Heart right ventricle (tissue), 16 donors: ENCODE data around the gene GIMAP6. TPM values are rescaled to one million over a fixed set of nuclear protein-coding genes. Genes with fewer than 3 reads are reported as not detected.
"Not testable (repeated sequence)": the region's sequence is repeated elsewhere in the genome, so short reads cannot be mapped to it uniquely, and the experiment has no call there.

ENCODE experiments used
- ATAC-seq, 8 donors: fragments of 200-7000 bp; cut with Tn5 transposase; one replicate each; pipeline ENCODE4 v1.9.1; 2020; ENCODE audit warnings: mild to moderate bottlenecking in 8 of 8, moderate library complexity in 8 of 8, moderate number of reproducible peaks in 1 of 8
- DNase-seq, 2 donors: peaks; one replicate each; pipeline ENCODE4 v3.0.0-alpha.2; 2020
- H3K27ac ChIP-seq, 10 donors: fragments of 200-600 bp; sonication (generic) in 2 of 10; one replicate each; pipeline versions ENCODE4 v1.5.0 to v1.8.0; 2020 to 2022; ENCODE audit warnings: mild to moderate bottlenecking in 3 of 10
- H3K27me3 ChIP-seq, 7 donors: fragments of 200-600 bp; one replicate each; pipeline ENCODE4 v1.8.0; 2021 to 2022; ENCODE audit warnings: mild to moderate bottlenecking in 2 of 7
- H3K36me3 ChIP-seq, 9 donors: fragments of 200-600 bp; sonication (generic) in 1 of 9; one replicate each; pipeline versions ENCODE4 v1.5.0 to v1.8.0; 2020 to 2022; ENCODE audit warnings: mild to moderate bottlenecking in 2 of 9
- H3K4me1 ChIP-seq, 9 donors: fragments of 200-600 bp; sonication (generic) in 1 of 9; one replicate each; pipeline versions ENCODE4 v1.5.0 to v1.8.0; 2020 to 2022; ENCODE audit warnings: mild to moderate bottlenecking in 4 of 9
- H3K4me3 ChIP-seq, 10 donors: fragments of 200-600 bp; sonication (generic) in 2 of 10; one replicate each; pipeline versions ENCODE4 v1.5.0 to v1.8.0; 2020 to 2022; ENCODE audit warnings: mild to moderate bottlenecking in 7 of 10, moderate library complexity in 2 of 10
- H3K9me3 ChIP-seq, 11 donors: fragments of 200-600 bp in 10 of 11; sonication (generic) in 2 of 11; one replicate each; pipeline versions ENCODE4 v1.5.0 to v1.8.0; 2013 to 2022; ENCODE audit warnings: mild to moderate bottlenecking in 2 of 11, control low read depth in 1 of 11, moderate library complexity in 1 of 11
- CTCF ChIP-seq, 9 donors: fragments of 200-600 bp; sonication (generic) in 2 of 9; IDR thresholded peaks; one replicate each; pipeline versions ENCODE4 v1.5.0 to v1.8.0; 2021 to 2022; ENCODE audit warnings: antibody characterized with exemption in 9 of 9, mild to moderate bottlenecking in 5 of 9, moderate library complexity in 1 of 9
- WGBS, 2 donors: extraction: QIAGEN DNeasy Blood & Tissue Kit; methylation state at CpG; one replicate each; pipeline ENCODE4 v1.1.7; 2013; ENCODE audit warnings: inconsistent platforms in 1 of 2; 5-methylcytosine and 5-hydroxymethylcytosine counted together
- intact Hi-C, 10 donors: fragments of 100-400 bp; cut with DNase I; formaldehyde crosslinking; loops; one replicate each; pipeline versions ENCODE4 v1.11.1 to v1.14.2; 2022
- polyA plus RNA-seq, 2 donors: library from polyadenylated mRNA; stranded (reverse); fragments of 200-250 nt; gene quantifications; one replicate each; pipeline ENCODE4 v1.2.3, GENCODE V29; 2013
- total RNA-seq, 10 donors: library from RNA; stranded (reverse); fragmentation: NEBNext Ultra II Directional in 3 of 10; extraction: Animal tissue kit (Norgen Biotek cat#: 25700) in 3 of 10; gene quantifications; one replicate each; pipeline versions ENCODE4 v1.2.1 to v1.2.4, GENCODE V29; 2021 to 2023
- donor health status: Arrhythmogenic right ventricular cardiomyopathy.
- donor health status: ischemic (EF 13 %, LVEDD 7.1; RV severe dilation, severe dysfunction).
- donor health status: healthy with polysubstance abuse.
- donor health status: DM: no; HTN: yes; CAD: no.
- donor health status: DM: no; HTN: no; CAD: no.
- donor health status: ischemic (EF 25% LVEDD 6.9; RV normal size, moderate dysfunction).
- donor health status: ischemic (EF 25% LVEDD 5.7; RV mildly dilated, moderate dysfunction).
- donor health status: healthy.
- donor health status: DM: yes; HTN: yes; CAD: no.
- donor health status: Ischemic cardiomyopathy.
- donor health status: ischemic (EF 35%, LVEDD 5.7; RV mildly dilated, moderate dysfunction).
- donor health status: nonischemic (EF 11% LVEDD 7.7; RV severe dilation, severe dysfunction).
- donor health status: DM: yes; HTN: yes; CAD: no.
- donor health status: PGD.
- donor health status: ischemic (EF 29% LVEDD 5.4; RV normal size, mild dysfunction).
- donor health status: nonischemic (EF 23%, LVEDD 6.1; RV moderate dilation, normal function).

GIMAP6 gene
- total and polyA plus RNA-seq, 12 donors = 13.7 to 42.9 (median 24.5) TPM

GRCh38 chr7:150610233-150610632 is 22.0 kb downstream of the GIMAP6 start:
- H3K36me3 ChIP-seq = no peaks in the 10 kb centered on the region
- intact Hi-C loops = no loop called here
- peak overlapping the region in 3 of 10 donors; percentile 50 to 77 (median 70) for H3K27ac ChIP-seq
- WGBS, 2 donors = 83 to 89% methylated on average over 1 of the region's 1 CpG
- no peak overlapping the region for H3K4me3 ChIP-seq
- ATAC-seq = no peak
- no peaks in the 10 kb centered on the region for H3K27me3 ChIP-seq
- no peak for DNase-seq
- no peaks in the 10 kb centered on the region for H3K9me3 ChIP-seq
- no peak for TF ChIP-seq CTCF (IDR thresholded peaks at IDR 0.05)
- H3K4me1 ChIP-seq = peaks cover 0 to 13% (median 0%) of the 10 kb centered on the region in 9 donors

- intact Hi-C loops, H3K36me3 ChIP-seq, H3K27me3 ChIP-seq, DNase-seq, H3K4me3 ChIP-seq: not testable (repeated sequence)
- Histone ChIP-seq H3K4me1 (peaks cover 0 to 19% (median 0%) of the 10 kb centered on the region in 9 donors), H3K9me3 (peaks cover 0 to 18% (median 0%) of the 10 kb centered on the region in 11 donors), H3K27ac (peak overlapping the region in 8 of 10 donors; percentile 6 to 82 (median 62))
- WGBS, 2 donors = 64 to 72% methylated on average over 2 of the region's 2 CpGs
- peak in 6 of 8 donors; percentile 33 to 97 (median 82) for ATAC-seq
Measured at GRCh38 chr7:150603600-150603999, 28.6 kb downstream of the GIMAP6 start.

- ATAC-seq (no peak), DNase-seq (no peak)
- H3K27me3 ChIP-seq = no peaks in the 10 kb centered on the region
- intact Hi-C loops = no loop called here
- peaks cover 0 to 17% (median 0%) of the 10 kb centered on the region in 9 donors for H3K4me1 ChIP-seq
- peaks cover 0 to 42% (median 4%) of the 10 kb centered on the region in 11 donors for H3K9me3 ChIP-seq
- peak overlapping the region in 9 of 10 donors; percentile 10 to 76 (median 32) for H3K27ac ChIP-seq
- H3K36me3 ChIP-seq = no peaks in the 10 kb centered on the region
- H3K4me3 ChIP-seq = no peak overlapping the region
- WGBS, 2 donors = 56 to 74% methylated on average over 2 of the region's 2 CpGs
- no peak for TF ChIP-seq CTCF (IDR thresholded peaks at IDR 0.05)
Measured at GRCh38 chr7:150595361-150595760, 36.8 kb downstream of the GIMAP6 start.

GRCh38 chr7:150594805-150595204 is 37.4 kb downstream of the GIMAP6 start:
- Histone ChIP-seq H3K27ac (peak overlapping the region in 7 of 10 donors; percentile 11 to 76 (median 32)), H3K27me3 (no peaks in the 10 kb centered on the region)
- WGBS, 2 donors = 74 to 84% methylated on average over 2 of the region's 2 CpGs

More at GRCh38 chr7:150594805-150595204, 37.4 kb downstream of the GIMAP6 start:
- Histone ChIP-seq H3K9me3 (peaks cover 0 to 42% (median 4%) of the 10 kb centered on the region in 11 donors), H3K36me3 (no peaks in the 10 kb centered on the region), H3K4me3 (no peak overlapping the region), H3K4me1 (peaks cover 0 to 17% (median 0%) of the 10 kb centered on the region in 9 donors)
- no peak for TF ChIP-seq CTCF (IDR thresholded peaks at IDR 0.05)
- no peak for ATAC-seq
- DNase-seq = no peak
- intact Hi-C loops = no loop called here
